GM19467 (cell line): ENCODE data around the gene C1R.

Source experiments
- ATAC-seq: cut with Tn5 transposase; IDR thresholded peaks from one replicate; pipeline ENCODE4 v1.9.1; 2021; ENCODE audit warnings: mild to moderate bottlenecking, moderate library complexity; ENCODE audit not compliant: unreplicated experiment

C1R gene

GRCh38 chr12:7100239-7100638, 8.0 kb upstream of the C1R start:
- ATAC-seq: no peak

- no peak for ATAC-seq
Observed at GRCh38 chr12:7099290-7099996, 7.2 kb upstream of the C1R start.

- no peak for ATAC-seq
Observed at GRCh38 chr12:7096979-7097378, 4.7 kb upstream of the C1R start.

- ATAC-seq: no peak
Observed at GRCh38 chr12:7096006-7096932, 4.0 kb upstream of the C1R start.

- ATAC-seq: no peak
Observed at GRCh38 chr12:7093892-7094291, 1.6 kb upstream of the C1R start.

- no peak for ATAC-seq
Observed at GRCh38 chr12:7093486-7093885, 1.2 kb upstream of the C1R start.

- no peak for ATAC-seq
Observed at GRCh38 chr12:7092986-7093460, 778 bp upstream of the C1R start.

GRCh38 chr12:7091660-7092228, 501 bp downstream of the C1R start:
- no peak for ATAC-seq

GRCh38 chr12:7091171-7091570, 1.1 kb downstream of the C1R start:
- ATAC-seq: no peak

GRCh38 chr12:7090222-7090998, 1.8 kb downstream of the C1R start:
- no peak for ATAC-seq

GRCh38 chr12:7089196-7089871, 2.9 kb downstream of the C1R start:
- ATAC-seq: no peak

- ATAC-seq: no peak
Observed at GRCh38 chr12:7083125-7083524, 9.1 kb downstream of the C1R start.

GRCh38 chr12:7081037-7081436, 11.2 kb downstream of the C1R start:
- ATAC-seq: no peak

- ATAC-seq: no peak
Observed at GRCh38 chr12:7079826-7080125, 12.5 kb downstream of the C1R start.

GRCh38 chr12:7078163-7078562, 14.1 kb downstream of the C1R start:
- no peak for ATAC-seq

GRCh38 chr12:7076493-7076892, 15.8 kb downstream of the C1R start:
- ATAC-seq: no peak

- ATAC-seq: no peak
Observed at GRCh38 chr12:7075939-7076338, 16.3 kb downstream of the C1R start.

- no peak for ATAC-seq
Observed at GRCh38 chr12:7075518-7075917, 16.7 kb downstream of the C1R start.

GRCh38 chr12:7073946-7074345, 18.3 kb downstream of the C1R start:
- no peak for ATAC-seq

- no peak for ATAC-seq
Observed at GRCh38 chr12:7072554-7072953, 19.7 kb downstream of the C1R start.

GRCh38 chr12:7072035-7072434, 20.2 kb downstream of the C1R start:
- ATAC-seq: no peak
